ENCODE data around the gene EME1.

DNA sequence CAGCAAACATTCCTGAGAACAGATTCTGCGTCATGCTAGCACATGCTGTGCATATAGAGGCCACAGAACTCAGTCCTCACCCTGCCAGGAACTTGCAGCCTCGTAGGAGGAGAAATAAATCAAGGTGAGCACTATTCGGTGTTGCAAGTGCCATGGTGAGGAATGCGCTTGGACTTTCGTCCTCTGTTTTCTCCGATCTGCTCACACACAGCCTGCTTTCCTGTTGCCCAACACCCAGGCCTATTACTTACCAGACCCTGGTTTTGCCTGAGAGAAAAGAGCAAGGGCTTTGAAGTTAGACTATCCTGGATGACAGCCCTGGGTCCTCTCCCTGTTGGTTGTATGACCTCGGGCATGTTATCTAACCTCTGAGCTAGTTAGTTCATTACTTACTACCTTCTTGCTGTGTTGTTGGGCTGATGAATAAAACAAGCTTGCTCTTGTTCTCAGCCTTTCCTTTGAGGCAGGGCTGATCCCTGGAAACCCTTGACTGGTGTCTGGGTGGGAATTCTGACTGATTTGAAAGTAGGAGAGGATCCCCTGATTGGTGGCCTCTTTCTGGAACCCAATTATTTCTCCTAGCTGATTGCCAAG lies 55.9 kb downstream of the EME1 start:
- TF ChIP-seq EGR1 (IDR thresholded peaks at IDR 0.05; ENCODE audit: borderline replicate concordance, low read depth, low read length) = no peak
- no peak for TF ChIP-seq POLR2A (IDR thresholded peaks at IDR 0.05; ENCODE audit: control extremely low read depth in 1 of 2, low read depth in 2 of 2, low read length in 2 of 2)
- no peak for TF ChIP-seq KDM5A (IDR thresholded peaks at IDR 0.05; ENCODE audit: low read length)
- TF ChIP-seq ZNF274 (IDR thresholded peaks at IDR 0.05; ENCODE audit: borderline replicate concordance, extremely low read depth, low read length) = no peak
- TF ChIP-seq, protein P1, sequence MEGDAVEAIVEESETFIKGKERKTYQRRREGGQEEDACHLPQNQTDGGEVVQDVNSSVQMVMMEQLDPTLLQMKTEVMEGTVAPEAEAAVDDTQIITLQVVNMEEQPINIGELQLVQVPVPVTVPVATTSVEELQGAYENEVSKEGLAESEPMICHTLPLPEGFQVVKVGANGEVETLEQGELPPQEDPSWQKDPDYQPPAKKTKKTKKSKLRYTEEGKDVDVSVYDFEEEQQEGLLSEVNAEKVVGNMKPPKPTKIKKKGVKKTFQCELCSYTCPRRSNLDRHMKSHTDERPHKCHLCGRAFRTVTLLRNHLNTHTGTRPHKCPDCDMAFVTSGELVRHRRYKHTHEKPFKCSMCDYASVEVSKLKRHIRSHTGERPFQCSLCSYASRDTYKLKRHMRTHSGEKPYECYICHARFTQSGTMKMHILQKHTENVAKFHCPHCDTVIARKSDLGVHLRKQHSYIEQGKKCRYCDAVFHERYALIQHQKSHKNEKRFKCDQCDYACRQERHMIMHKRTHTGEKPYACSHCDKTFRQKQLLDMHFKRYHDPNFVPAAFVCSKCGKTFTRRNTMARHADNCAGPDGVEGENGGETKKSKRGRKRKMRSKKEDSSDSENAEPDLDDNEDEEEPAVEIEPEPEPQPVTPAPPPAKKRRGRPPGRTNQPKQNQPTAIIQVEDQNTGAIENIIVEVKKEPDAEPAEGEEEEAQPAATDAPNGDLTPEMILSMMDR (IDR thresholded peaks at IDR 0.05; ENCODE audit: control extremely low read depth in 1 of 3, insufficient read depth in 1 of 3, low read depth in 1 of 3, low read length in 3 of 3) = no peak

Measured in H1 (cell line).